Progenitor cell of endocrine pancreas (in vitro differentiated cells): ENCODE results near the gene CAVIN4. TPM values are rescaled to one million over a fixed set of nuclear protein-coding genes. Genes with fewer than 3 reads are reported as not detected.

Experiments
- DNase-seq: peaks from one replicate; pipeline ENCODE4 v3.0.0; 2021; ENCODE audit warnings: low spot score; ENCODE audit not compliant: unreplicated experiment
- H3K27ac Mint-ChIP-seq: 2 replicates; pipeline ENCODE4 v1.8.0; 2021; ENCODE audit warnings: mild to moderate bottlenecking, moderate library complexity, mixed read lengths
- H3K27me3 Mint-ChIP-seq: 2 replicates; pipeline ENCODE4 v1.8.0; 2021; ENCODE audit warnings: mixed read lengths
- H3K36me3 Mint-ChIP-seq: 2 replicates; pipeline ENCODE4 v1.8.0; 2022; ENCODE audit warnings: mixed read lengths; ENCODE audit not compliant: insufficient read depth
- H3K4me1 Mint-ChIP-seq: 2 replicates; pipeline ENCODE4 v1.8.0; 2021; ENCODE audit warnings: low read depth, mixed read lengths
- H3K4me3 Mint-ChIP-seq: 2 replicates; pipeline ENCODE4 v1.8.0; 2021; ENCODE audit warnings: low read depth, mild to moderate bottlenecking, moderate library complexity, mixed read lengths
- H3K9me3 Mint-ChIP-seq: 2 replicates; pipeline ENCODE4 v1.8.0; 2021; ENCODE audit warnings: low read depth, mixed read lengths
- CTCF ChIP-seq: fragments of 200-600 bp; sonication (generic); IDR thresholded peaks from one replicate; pipeline ENCODE4 v1.5.0; 2021; ENCODE audit warnings: antibody characterized with exemption, mild to moderate bottlenecking; ENCODE audit not compliant: unreplicated experiment
- total RNA-seq: library from RNA; stranded (reverse); gene quantifications from 2 replicates; pipeline ENCODE4 v1.2.1, GENCODE V29; 2021

CAVIN4 gene
- total RNA-seq, 1 donor from 2014 or later, result 14.5 TPM

GRCh38 chr9:100626949-100627348 lies 49.1 kb downstream of the CAVIN4 start:
- no peak for TF ChIP-seq CTCF
- no peak for DNase-seq
- H3K36me3 Mint-ChIP-seq, result peaks cover 1% of the 10 kb centered on the region
- H3K9me3 Mint-ChIP-seq, result peaks cover 4% of the 10 kb centered on the region
- no peaks in the 10 kb centered on the region for H3K4me1 Mint-ChIP-seq
- no peak overlapping the region for H3K27ac Mint-ChIP-seq
- no peaks in the 10 kb centered on the region for H3K27me3 Mint-ChIP-seq
- H3K4me3 Mint-ChIP-seq, result no peak overlapping the region

GRCh38 chr9:100637787-100638186 lies 59.9 kb downstream of the CAVIN4 start:
- H3K27me3 Mint-ChIP-seq, result no peaks in the 10 kb centered on the region
- peak; percentile 27 for TF ChIP-seq CTCF
- H3K27ac Mint-ChIP-seq, result no peak overlapping the region
- H3K4me1 Mint-ChIP-seq, result peaks cover 3% of the 10 kb centered on the region
- peak; percentile 12 for DNase-seq
- H3K4me3 Mint-ChIP-seq, result no peak overlapping the region
- peaks cover 6% of the 10 kb centered on the region for H3K9me3 Mint-ChIP-seq
- H3K36me3 Mint-ChIP-seq, result no peaks in the 10 kb centered on the region

Other genes with a start within 250 kb of the CAVIN4 start
- 35.1 and 38.6 TPM in 2 replicates for gene TEX10, start 225.1 kb upstream of the CAVIN4 start, total RNA-seq
- gene MSANTD3, start 150.9 kb upstream of the CAVIN4 start, total RNA-seq, result 39.8 and 44.2 TPM in 2 replicates
- gene TMEFF1, start 104.9 kb upstream of the CAVIN4 start, total RNA-seq, result 69.1 and 78.1 TPM in 2 replicates